Neural progenitor cell (in vitro differentiated cells): ENCODE results near the gene CALCOCO2.
"Not testable (repeated sequence)": the region's sequence is repeated elsewhere in the genome, so short reads cannot be mapped to it uniquely, and the experiment has no call there.

ENCODE experiments used
- CTCF ChIP-seq: fragments of 200-600 bp; sonication (generic); IDR thresholded peaks from 2 replicates; pipeline ENCODE4 v1.5.1; 2017; ENCODE audit warnings: antibody characterized with exemption, mild to moderate bottlenecking
- EZH2 ChIP-seq: fragments of 200-600 bp; sonication (generic); IDR thresholded peaks from 2 replicates; pipeline ENCODE4 v1.6.1; 2017; ENCODE audit warnings: antibody characterized with exemption, mild to moderate bottlenecking, moderate library complexity
- EZH2phosphoT487 ChIP-seq: fragments of 200-600 bp; sonication (generic); IDR thresholded peaks from 2 replicates; pipeline ENCODE4 v1.6.1; 2017; ENCODE audit warnings: antibody characterized with exemption

GRCh38 chr17:48796163-48796522, 34.7 kb upstream of the CALCOCO2 start:
- not testable (repeated sequence) for TF ChIP-seq CTCF, EZH2, EZH2phosphoT487
